ENCODE data around the gene VWA5B2.

GRCh38 chr3:184211297-184211696 lies 18.1 kb upstream of the VWA5B2 start:
- TF ChIP-seq CTCF (IDR thresholded peaks at IDR 0.05): no peak
- TF ChIP-seq POLR2A (IDR thresholded peaks at IDR 0.05): no peak

Measured in tibial nerve (tissue), 3 donors.